IMR-90 (cell line): ENCODE measurements around the gene OCIAD1. TPM values are rescaled to one million over a fixed set of nuclear protein-coding genes. Genes with fewer than 3 reads are reported as not detected.
"Not testable (repeated sequence)": the region's sequence is repeated elsewhere in the genome, so short reads cannot be mapped to it uniquely, and the experiment has no call there.

ENCODE experiments used
- ATAC-seq: fragments of 200-7000 bp; cut with Tn5 transposase; 2 replicates; pipeline ENCODE4 v1.9.1; 2020; ENCODE audit warnings: low read depth, mild to moderate bottlenecking, moderate library complexity
- BruUV-seq: library from RNA; stranded (reverse); fragments of 400-500 nt; replicated peaks from 2 replicates; lab custom pipeline; 2021; lab: Mats Ljungman, UMichigan
- CTCF ChIA-PET: fragments of 300-600 bp; formaldehyde crosslinking; extraction: SDS; loops from one replicate; lab custom pipeline; 2021; ENCODE audit warnings: antibody characterized with exemption; lab: Yijun Ruan, JAX
- POLR2A ChIA-PET: fragments of 300-600 bp; sonication (Branson Sonifier 250); formaldehyde crosslinking; loops from one replicate; lab custom pipeline; 2022; ENCODE audit warnings: antibody characterized with exemption; ENCODE audit not compliant: unreplicated experiment; lab: Charles Lee
- DNase-seq: peaks from one replicate; pipeline ENCODE4 v3.0.0; 2013
- H2AFZ ChIP-seq: replicated peaks from 2 replicates; pipeline ENCODE3; 2013; ENCODE audit warnings: low read length, mild to moderate bottlenecking; ENCODE audit not compliant: poor library complexity
- H2AK5ac ChIP-seq: 2 replicates; pipeline ENCODE4 v1.6.1; 2013; ENCODE audit warnings: low read depth, low read length, inconsistent platforms
- H2AK9ac ChIP-seq: replicated peaks from 2 replicates; pipeline ENCODE3; 2013; ENCODE audit warnings: mild to moderate bottlenecking, low read depth, low read length, moderate library complexity; ENCODE audit not compliant: poor library complexity
- H2BK120ac ChIP-seq: 2 replicates; pipeline ENCODE4 v1.6.1; 2013; ENCODE audit warnings: low read depth, low read length, inconsistent platforms
- H2BK15ac ChIP-seq: 3 replicates; pipeline ENCODE4 v1.6.1; 2013; ENCODE audit warnings: low read depth, low read length, inconsistent platforms
- H2BK20ac ChIP-seq: 2 replicates; pipeline ENCODE4 v1.6.1; 2013; ENCODE audit warnings: low read depth, mild to moderate bottlenecking, inconsistent platforms, low read length, moderate library complexity
- H2BK5ac ChIP-seq: 2 replicates; pipeline ENCODE4 v1.6.1; 2013; ENCODE audit warnings: mild to moderate bottlenecking, low read depth, low read length, inconsistent platforms; ENCODE audit not compliant: poor library complexity, severe bottlenecking
- H3K14ac ChIP-seq: replicated peaks from 2 replicates; pipeline ENCODE4 v1.6.1; 2013; ENCODE audit warnings: low read depth, low read length, inconsistent platforms
- H3K18ac ChIP-seq: 2 replicates; pipeline ENCODE4 v1.6.1; 2013; ENCODE audit warnings: low read depth, low read length, control low read depth
- H3K23ac ChIP-seq: 2 replicates; pipeline ENCODE4 v1.6.1; 2013; ENCODE audit warnings: low read depth, low read length, inconsistent platforms
- H3K27ac ChIP-seq: 2 replicates; pipeline ENCODE4 v1.5.1; 2013; ENCODE audit warnings: mild to moderate bottlenecking, control low read depth, low read length; ENCODE audit not compliant: insufficient read depth
- H3K27me3 ChIP-seq: 2 replicates; pipeline ENCODE4 v1.6.1; 2013; ENCODE audit warnings: low read length; ENCODE audit not compliant: control insufficient read depth, insufficient read depth
- H3K36me3 ChIP-seq: 2 replicates; pipeline ENCODE4 v1.6.1; 2013; ENCODE audit warnings: low read length, mixed read lengths; ENCODE audit not compliant: control insufficient read depth, insufficient read depth
- H3K4ac ChIP-seq: 2 replicates; pipeline ENCODE4 v1.6.1; 2013; ENCODE audit warnings: low read depth, low read length, inconsistent platforms
- H3K4me1 ChIP-seq: 2 replicates; pipeline ENCODE4 v1.6.1; 2013; ENCODE audit warnings: low read length, mixed read lengths; ENCODE audit not compliant: control insufficient read depth, insufficient read depth
- H3K4me2 ChIP-seq: 2 replicates; pipeline ENCODE4 v1.6.1; 2013; ENCODE audit warnings: low read depth, mild to moderate bottlenecking, control low read depth, low read length, moderate library complexity
- H3K4me3 ChIP-seq: 2 replicates; pipeline ENCODE4 v1.5.1; 2013; ENCODE audit warnings: low read depth, mild to moderate bottlenecking, control low read depth, low read length, moderate library complexity; ENCODE audit not compliant: insufficient read depth
- H3K56ac ChIP-seq: 2 replicates; pipeline ENCODE4 v1.6.1; 2013; ENCODE audit warnings: low read length, inconsistent platforms; ENCODE audit not compliant: insufficient read depth; ENCODE audit errors: extremely low read depth
- H3K79me1 ChIP-seq, 2 experiments: 2 replicates each; pipeline ENCODE4 v1.6.1; 2013; ENCODE audit warnings: low read length in 2 of 2, inconsistent platforms in 1 of 2, low read depth in 1 of 2
- H3K9ac ChIP-seq: 2 replicates; pipeline ENCODE4 v1.6.1; 2013; ENCODE audit warnings: low read depth, low read length, control low read depth
- H3K9me1 ChIP-seq: 2 replicates; pipeline ENCODE4 v1.6.1; 2013; ENCODE audit warnings: low read length, inconsistent platforms; ENCODE audit not compliant: insufficient read depth
- H3K9me3 ChIP-seq: 2 replicates; pipeline ENCODE4 v1.6.1; 2013; ENCODE audit warnings: low read length; ENCODE audit not compliant: control insufficient read depth, insufficient read depth
- H4K20me1 ChIP-seq: 2 replicates; pipeline ENCODE4 v1.6.1; 2013; ENCODE audit warnings: low read length, inconsistent platforms; ENCODE audit not compliant: insufficient read depth
- H4K5ac ChIP-seq: 2 replicates; pipeline ENCODE4 v1.6.1; 2013; ENCODE audit warnings: mild to moderate bottlenecking, low read depth, low read length, control low read depth
- H4K8ac ChIP-seq, 2 experiments: 2 replicates each; pipeline ENCODE4 v1.6.1; 2013; ENCODE audit warnings: low read depth in 2 of 2, low read length in 2 of 2, control low read depth in 1 of 2, inconsistent platforms in 1 of 2
- H4K91ac ChIP-seq: 2 replicates; pipeline ENCODE4 v1.6.1; 2013; ENCODE audit warnings: low read depth, low read length, inconsistent platforms; ENCODE audit not compliant: insufficient read depth
- BHLHE40 ChIP-seq: fragments of 150-350 bp; IDR thresholded peaks from 2 replicates; pipeline ENCODE4 v1.6.1; 2016; ENCODE audit warnings: mild to moderate bottlenecking, low read depth, low read length
- CHD1 ChIP-seq: IDR thresholded peaks from 2 replicates; pipeline ENCODE4 v1.6.1; 2012; ENCODE audit warnings: low read depth, low read length, improper control_type of control experiment
- CTCF ChIP-seq: conservative IDR thresholded peaks from 2 replicates; pipeline ENCODE4 v1.5.1; 2012; ENCODE audit warnings: mild to moderate bottlenecking, low read depth, low read length, improper control_type of control experiment
- FOS ChIP-seq: fragments of 150-350 bp; IDR thresholded peaks from 2 replicates; pipeline ENCODE4 v1.6.1; 2016; ENCODE audit warnings: low read depth, low read length
- WGBS, 2 experiments: methylation state at CpG; one replicate each; pipeline versions ENCODE4 v1.1.5 to v1.1.7; 2013; ENCODE audit warnings: missing lambda C conversion rate in 2 of 2; ENCODE audit not compliant: insufficient read length in 1 of 2; ENCODE audit errors: extremely low coverage in 2 of 2; 5-methylcytosine and 5-hydroxymethylcytosine counted together
- dilution Hi-C: fragments of 300-500 bp; cut with HindIII; formaldehyde crosslinking; loops from one replicate; pipeline ENCODE4 v1.14.3; 2018; ENCODE audit warnings: low sequenced_read_pairs; ENCODE audit not compliant: unreplicated experiment
- in situ Hi-C: fragments of 300-500 bp; cut with MboI; formaldehyde crosslinking; loops from 3 replicates; pipeline ENCODE4 v1.14.3; 2019; ENCODE audit warnings: low sequenced_read_pairs, inconsistent platforms, mixed read lengths
- intact Hi-C: fragments of 100-400 bp; cut with micrococcal nuclease; formaldehyde crosslinking; loops from 2 replicates; pipeline ENCODE4 v1.10.0; 2022
- polyA plus RNA-seq, 3 experiments: library from polyadenylated mRNA; depleted of rRNA; stranded (reverse); fragments of >200 nt; gene quantifications; 2 replicates each; pipeline ENCODE4 v1.2.3, GENCODE V29; 2012; ENCODE audit warnings: low replicate concordance in 1 of 3
- total RNA-seq: library from RNA; depleted of rRNA; stranded (reverse); fragments of >200 nt; gene quantifications from 2 replicates; pipeline ENCODE4 v1.2.3, GENCODE V29; 2012

The OCIAD1 gene
- total and polyA plus RNA-seq, 2 of the 4 experiments (the other 2 are of a cell fraction) = 86.9 to 112 TPM

GRCh38 chr4:48816971-48817370, 13.9 kb upstream of the OCIAD1 start:
- Histone ChIP-seq H3K14ac (no peak overlapping the region), H4K8ac (no peak overlapping the region), H3K9me3 (no peaks in the 10 kb centered on the region), H3K4me2 (no peak overlapping the region), H2AK9ac (no peak overlapping the region), H2BK5ac (no peak overlapping the region), H3K56ac (no peak overlapping the region), H3K4me3 (no peak overlapping the region), H3K79me1 (no peaks in the 10 kb centered on the region), H3K4ac (no peak overlapping the region), H3K18ac (no peak overlapping the region), H3K9me1 (no peaks in the 10 kb centered on the region), H3K4me1 (no peaks in the 10 kb centered on the region), H3K27ac (no peak overlapping the region), H2AK5ac (no peak overlapping the region), H4K5ac (no peak overlapping the region), H4K20me1 (no peaks in the 10 kb centered on the region), H2AFZ (no peak overlapping the region), H2BK15ac (no peak overlapping the region), H2BK120ac (no peak overlapping the region), H3K36me3 (no peaks in the 10 kb centered on the region), H2BK20ac (no peak overlapping the region), H3K23ac (no peak overlapping the region), H3K27me3 (peaks cover 2% of the 10 kb centered on the region; the same call in 1 of the 2 replicates), H4K91ac (no peak overlapping the region), H3K9ac (no peak overlapping the region)
- no TSS peak for BruUV-seq
- ChIA-PET POLR2A (no interaction called here), CTCF (no interaction called here)
- TF ChIP-seq CHD1 = no peak
- no peak for TF ChIP-seq BHLHE40
- no peak for TF ChIP-seq FOS
- TF ChIP-seq CTCF = no peak
- ATAC-seq (no peak), DNase-seq (no peak)
- intact Hi-C loops = no loop called here
- no CpG with 5 or more reads among the region's 6 CpGs for WGBS, 2 experiments
- dilution Hi-C loops = no loop called here
- in situ Hi-C loops = no loop called here

GRCh38 chr4:48821431-48821830, 9.5 kb upstream of the OCIAD1 start:
- ATAC-seq, H2BK15ac ChIP-seq, CTCF ChIA-PET, H2AFZ ChIP-seq, H2AK5ac ChIP-seq, POLR2A ChIA-PET, H3K4me2 ChIP-seq, H3K4me3 ChIP-seq, in situ Hi-C loops, H3K9me1 ChIP-seq, H2BK120ac ChIP-seq, H3K4me1 ChIP-seq, H3K27me3 ChIP-seq, H3K79me1 ChIP-seq, H2AK9ac ChIP-seq, H4K20me1 ChIP-seq, H3K56ac ChIP-seq, H3K14ac ChIP-seq, H4K91ac ChIP-seq, H3K9ac ChIP-seq, H4K5ac ChIP-seq, intact Hi-C loops, dilution Hi-C loops, H3K9me3 ChIP-seq, H3K18ac ChIP-seq, H2BK5ac ChIP-seq, BruUV-seq, H3K23ac ChIP-seq, H3K36me3 ChIP-seq, H3K4ac ChIP-seq, H3K27ac ChIP-seq, H2BK20ac ChIP-seq, DNase-seq, H4K8ac ChIP-seq: not testable (repeated sequence)
- WGBS, 2 experiments = no CpG with 5 or more reads among the region's 2 CpGs
